ENCODE results near the gene TMEM52B.

Gene TMEM52B

GRCh38 chr12:10238526-10238925 lies 59.7 kb downstream of the TMEM52B start:
- Histone ChIP-seq H3K27ac (ENCODE audit: low read depth, low read length) (no peak overlapping the region), H3K9me3 (ENCODE audit: control insufficient read depth in 1 of 2, low read length in 2 of 2) (peaks cover 3 to 13% of the 10 kb centered on the region in 2 donors), H3K4me1 (ENCODE audit: control insufficient read depth in 1 of 2, insufficient read depth in 2 of 2, low read length in 2 of 2) (no peaks in the 10 kb centered on the region), H3K4me3 (ENCODE audit: low read depth in 1 of 2, low read length in 2 of 2) (no peak overlapping the region), H3K27me3 (ENCODE audit: control insufficient read depth in 1 of 2, insufficient read depth in 2 of 2, low read length in 2 of 2) (no peaks in the 10 kb centered on the region), H3K9ac (ENCODE audit: low read depth in 1 of 2, low read length in 2 of 2) (no peak overlapping the region), H3K36me3 (ENCODE audit: control insufficient read depth in 1 of 2, insufficient read depth in 2 of 2, low read length in 2 of 2) (no peaks in the 10 kb centered on the region)

- H3K27me3 ChIP-seq (ENCODE audit: control insufficient read depth in 1 of 2, insufficient read depth in 2 of 2, low read length in 2 of 2), result no peaks in the 10 kb centered on the region
- H3K4me1 ChIP-seq (ENCODE audit: control insufficient read depth in 1 of 2, insufficient read depth in 2 of 2, low read length in 2 of 2), result peaks cover 2 to 4% of the 10 kb centered on the region in 2 donors
- H3K9ac ChIP-seq (ENCODE audit: low read depth in 1 of 2, low read length in 2 of 2), result no peak overlapping the region
- no peaks in the 10 kb centered on the region for H3K9me3 ChIP-seq (ENCODE audit: control insufficient read depth in 1 of 2, low read length in 2 of 2)
- no peak overlapping the region for H3K4me3 ChIP-seq (ENCODE audit: low read depth in 1 of 2, low read length in 2 of 2)
- no peak overlapping the region for H3K27ac ChIP-seq (ENCODE audit: low read depth, low read length)
- no peaks in the 10 kb centered on the region for H3K36me3 ChIP-seq (ENCODE audit: control insufficient read depth in 1 of 2, insufficient read depth in 2 of 2, low read length in 2 of 2)
These were observed 62.5 kb downstream of the TMEM52B start for GRCh38 chr12:10241290-10241689.
